Activated T-helper 2 cell treated with anti-CD3 and anti-CD28 coated beads, Interferon-gamma antibody, Interleukin-2, Interleukin-4, amounts not matched to agents 10 μg/mL and 5 μg/mL and 100 μg/mL, durations not matched to agents 14 hours and 24 hours and 36 hours (primary cell): ENCODE results near the gene IGLL5. TPM values are rescaled to one million over a fixed set of nuclear protein-coding genes. Genes with fewer than 3 reads are reported as not detected.
A peak's percentile ranks its signal among the peaks of the same experiment; 100 is the strongest.

Experiments
- DNase-seq: peaks from one replicate; pipeline ENCODE4 v3.0.0; 2021; ENCODE audit warnings: low spot score
- H3K27ac Mint-ChIP-seq: one replicate; pipeline ENCODE4 v1.8.0; 2021; ENCODE audit warnings: mixed read lengths
- H3K27me3 Mint-ChIP-seq: one replicate; pipeline ENCODE4 v1.8.0; 2021; ENCODE audit warnings: low read depth, mixed read lengths
- H3K36me3 Mint-ChIP-seq: one replicate; pipeline ENCODE4 v1.8.0; 2021; ENCODE audit warnings: low read depth, mixed read lengths
- H3K4me1 Mint-ChIP-seq: one replicate; pipeline ENCODE4 v1.8.0; 2021; ENCODE audit warnings: low read depth, mixed read lengths
- H3K4me3 Mint-ChIP-seq: one replicate; pipeline ENCODE4 v1.8.0; 2021; ENCODE audit warnings: low read depth, mild to moderate bottlenecking, moderate library complexity, mixed read lengths
- H3K9me3 Mint-ChIP-seq: one replicate; pipeline ENCODE4 v1.8.0; 2021; ENCODE audit warnings: mixed read lengths
- intact Hi-C: fragments of 100-400 bp; cut with micrococcal nuclease; formaldehyde crosslinking; loops from one replicate; pipeline ENCODE4 v1.15.1; 2023
- total RNA-seq: library from RNA; stranded (reverse); gene quantifications from 2 replicates; pipeline ENCODE4 v1.2.3, GENCODE V29; 2022

IGLL5 gene
- not detected in 2 replicates for total RNA-seq

DNA sequence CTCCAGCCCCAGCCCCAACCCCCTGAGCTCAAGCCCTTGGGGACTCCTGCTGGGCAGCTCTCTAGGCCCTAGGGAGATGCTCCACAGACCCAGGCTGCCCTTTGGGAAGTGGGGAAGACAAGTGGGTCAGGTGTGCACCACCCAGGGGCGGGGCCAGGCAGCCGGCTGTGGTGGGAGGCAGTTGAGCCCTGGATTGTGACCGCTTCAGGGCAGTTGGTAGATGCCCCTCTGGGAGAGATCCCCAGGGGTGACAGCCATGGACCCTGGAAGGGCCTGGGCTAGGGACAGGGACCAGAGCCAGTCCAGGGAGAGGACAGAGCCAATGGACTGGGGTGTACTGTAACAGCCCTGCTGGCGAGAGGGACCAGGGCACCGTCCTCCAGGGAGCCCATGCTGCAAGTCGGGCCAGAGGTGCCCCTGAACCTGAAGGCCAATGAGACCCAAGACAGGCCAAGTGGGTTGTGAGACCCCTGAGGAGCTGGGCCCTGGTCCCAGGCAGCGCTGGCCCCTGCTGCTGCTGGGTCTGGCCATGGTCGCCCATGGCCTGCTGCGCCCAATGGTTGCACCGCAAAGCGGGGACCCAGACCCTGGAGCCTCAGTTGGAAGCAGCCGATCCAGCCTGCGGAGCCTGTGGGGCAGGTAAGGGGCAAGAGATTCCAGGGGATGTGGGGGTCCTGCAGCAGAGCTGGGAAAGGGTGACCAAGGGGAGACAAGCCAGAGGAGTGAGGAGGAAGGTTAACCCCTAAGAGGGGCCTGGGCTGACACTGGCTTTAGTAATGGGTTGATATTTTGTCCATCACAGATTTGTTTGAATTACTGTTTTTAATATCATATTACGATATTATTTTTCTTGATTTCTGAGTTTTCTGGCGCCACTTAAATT is at the start of gene IGLL5:
Gene IGLL5, plus strand, starts transcription at position 196 of the 883 bp plus-strand sequence. Its CDS starts 238 bp downstream, at position 434.
- intact Hi-C loops: no loop called here
- H3K4me1 Mint-ChIP-seq: peaks cover 15% of the 10 kb centered on the region
- no peaks in the 10 kb centered on the region for H3K9me3 Mint-ChIP-seq
- no peak within 1 kb of the TSS for H3K27ac Mint-ChIP-seq
- peaks cover 44% of the 10 kb centered on the region for H3K27me3 Mint-ChIP-seq
- no peak for DNase-seq
- no peak within 1 kb of the TSS for H3K4me3 Mint-ChIP-seq
- no peaks in the 10 kb centered on the region for H3K36me3 Mint-ChIP-seq

DNA sequence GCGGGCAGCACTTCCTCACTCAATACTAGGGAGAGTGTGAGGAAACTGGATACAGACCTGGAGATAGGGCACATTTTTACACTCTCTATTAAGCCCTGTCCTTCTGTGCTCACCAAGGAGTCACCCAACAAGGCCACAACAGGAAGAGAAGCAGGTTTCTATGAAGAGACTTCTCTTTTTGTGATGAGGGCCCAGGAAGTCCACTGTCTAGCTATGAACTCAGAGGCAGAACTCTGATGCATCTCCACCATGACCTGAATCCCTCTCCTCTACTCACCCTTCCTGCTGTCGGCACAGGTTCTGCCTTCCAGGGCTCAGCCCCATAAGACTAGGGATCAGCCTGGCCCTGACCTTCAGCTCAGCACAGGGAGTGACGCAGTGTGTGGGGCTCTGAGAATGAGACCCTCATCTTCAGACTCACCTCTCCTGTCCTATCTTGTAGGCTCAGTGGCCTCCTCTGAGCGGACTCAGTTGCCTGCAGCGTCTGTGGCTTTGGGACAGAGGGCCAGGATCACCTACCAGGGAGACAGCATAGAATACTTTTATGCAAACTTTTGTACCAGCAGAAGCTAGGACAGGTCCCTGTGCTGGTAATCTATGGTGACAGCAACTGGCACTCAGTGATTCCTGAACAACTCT is 49.3 kb upstream of the IGLL5 start:
- Mint-ChIP-seq H3K4me3 (no peak overlapping the region), H3K4me1 (peaks cover 12% of the 10 kb centered on the region), H3K27me3 (peaks cover 50% of the 10 kb centered on the region)

DNA sequence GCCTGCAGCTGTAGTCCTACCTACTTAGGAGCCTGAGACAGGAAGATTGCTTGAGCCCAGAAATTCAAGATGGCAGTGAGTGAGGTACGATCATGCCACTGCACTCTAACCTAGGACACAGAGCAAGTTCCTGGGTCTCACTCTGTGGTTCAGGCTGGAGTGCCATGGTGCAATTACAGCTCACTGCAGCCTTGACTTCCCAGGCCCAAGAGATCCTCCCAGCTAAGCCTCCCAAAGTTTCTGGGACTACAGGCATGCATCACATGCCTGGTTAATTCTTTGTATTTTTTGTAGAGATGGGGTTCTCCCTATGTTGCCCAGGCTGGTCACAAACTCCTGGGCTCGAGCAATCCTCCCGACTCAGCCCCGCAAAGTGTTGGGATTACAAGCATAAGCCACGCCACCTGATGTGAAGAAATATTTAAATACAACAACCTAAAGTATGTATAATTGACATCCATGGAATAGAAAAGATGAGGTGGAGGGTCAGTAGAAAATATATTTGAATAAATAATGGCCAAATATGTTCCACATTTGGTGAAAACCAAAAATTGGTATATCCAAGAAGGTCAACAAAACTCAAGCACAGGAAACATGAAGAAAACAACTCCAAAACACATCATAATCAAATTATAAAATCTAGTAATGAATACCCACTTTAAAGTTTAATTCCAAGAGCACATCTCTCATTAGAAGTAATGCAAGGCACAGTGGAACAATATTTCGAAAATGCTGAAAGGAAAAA is 47.9 kb upstream of the IGLL5 start:
- Mint-ChIP-seq H3K9me3 (no peaks in the 10 kb centered on the region), H3K4me3 (no peak overlapping the region), H3K4me1 (peaks cover 14% of the 10 kb centered on the region), H3K27ac (no peak overlapping the region), H3K27me3 (peaks cover 45% of the 10 kb centered on the region), H3K36me3 (no peaks in the 10 kb centered on the region)
- no peak for DNase-seq
- intact Hi-C loops: no loop called here

More for the DNA sequence above, 49.3 kb upstream of the IGLL5 start:
- no peak for DNase-seq
- intact Hi-C loops: no loop called here
- Mint-ChIP-seq H3K36me3 (no peaks in the 10 kb centered on the region), H3K9me3 (no peaks in the 10 kb centered on the region), H3K27ac (no peak overlapping the region)

DNA sequence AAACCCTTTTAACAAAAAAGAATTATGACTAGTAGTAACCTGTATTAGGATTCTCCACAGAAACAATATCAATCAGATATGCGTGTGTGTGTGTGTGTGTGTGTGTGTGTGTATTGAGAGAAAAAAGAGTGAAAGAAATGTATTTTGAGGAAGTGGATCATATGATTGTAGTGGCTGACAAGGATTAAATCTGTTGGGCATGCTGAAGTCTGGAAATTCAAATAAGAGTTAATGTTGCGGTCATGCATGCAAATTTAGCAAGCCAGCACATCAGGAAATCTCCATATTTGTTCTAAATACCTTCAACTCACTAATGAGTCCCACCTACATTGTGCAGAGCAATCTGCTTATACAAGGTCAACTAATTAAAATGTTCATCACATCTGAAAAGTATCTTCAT is 46.8 kb upstream of the IGLL5 start:
- intact Hi-C loops: no loop called here
- H3K4me1 Mint-ChIP-seq: peaks cover 14% of the 10 kb centered on the region
- H3K4me3 Mint-ChIP-seq: no peak overlapping the region

DNA sequence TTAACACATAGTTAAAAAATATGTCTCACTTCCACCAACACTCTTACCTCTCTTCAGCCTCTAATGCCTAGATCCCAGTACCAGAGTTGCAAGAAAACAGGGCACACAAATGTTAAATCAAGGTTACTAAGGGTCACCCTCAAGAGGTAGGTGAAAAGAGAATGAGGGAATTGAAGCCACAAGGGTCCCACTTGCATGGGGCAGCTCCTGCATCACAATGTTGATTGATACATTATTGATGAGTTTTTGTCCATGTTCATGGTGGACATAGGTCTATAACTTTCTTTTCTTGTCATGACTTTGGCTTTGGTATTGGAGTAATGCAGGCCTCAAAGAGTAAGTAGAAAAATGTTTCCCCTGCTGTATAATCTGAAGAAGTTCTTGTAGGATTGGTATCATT is 46.0 kb upstream of the IGLL5 start:
- Mint-ChIP-seq H3K4me1 (peaks cover 14% of the 10 kb centered on the region), H3K36me3 (no peaks in the 10 kb centered on the region), H3K27me3 (peaks cover 44% of the 10 kb centered on the region), H3K9me3 (no peaks in the 10 kb centered on the region), H3K27ac (no peak overlapping the region), H3K4me3 (no peak overlapping the region)
- no peak for DNase-seq
- intact Hi-C loops: no loop called here

More for the DNA sequence above, 46.8 kb upstream of the IGLL5 start:
- DNase-seq: no peak
- Mint-ChIP-seq H3K27me3 (peaks cover 44% of the 10 kb centered on the region), H3K27ac (no peak overlapping the region), H3K9me3 (no peaks in the 10 kb centered on the region), H3K36me3 (no peaks in the 10 kb centered on the region)

DNA sequence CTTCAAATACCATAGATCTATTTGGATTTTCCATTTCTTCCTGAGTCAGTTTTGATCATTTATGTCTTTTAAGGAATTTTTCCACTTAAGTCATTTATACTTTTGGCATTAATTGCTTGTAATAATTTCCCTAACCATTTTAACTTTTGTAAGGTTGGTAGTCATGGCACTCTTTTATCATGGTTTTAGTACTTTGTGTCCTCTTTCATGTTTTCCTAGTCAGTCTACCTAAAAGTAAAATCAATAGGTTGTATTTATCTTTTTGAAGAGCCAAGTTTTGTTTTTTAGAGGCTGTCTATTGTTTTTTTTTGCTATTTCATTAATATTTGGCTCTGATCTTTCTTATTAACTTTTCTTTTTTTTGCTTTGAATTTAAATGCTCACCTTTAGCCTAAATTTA is 45.5 kb upstream of the IGLL5 start:
- intact Hi-C loops: no loop called here
- H3K27me3 Mint-ChIP-seq: peaks cover 44% of the 10 kb centered on the region
- no peak overlapping the region for H3K4me3 Mint-ChIP-seq
- H3K4me1 Mint-ChIP-seq: peaks cover 14% of the 10 kb centered on the region
- no peaks in the 10 kb centered on the region for H3K9me3 Mint-ChIP-seq
- no peaks in the 10 kb centered on the region for H3K36me3 Mint-ChIP-seq
- H3K27ac Mint-ChIP-seq: no peak overlapping the region
- no peak for DNase-seq

DNA sequence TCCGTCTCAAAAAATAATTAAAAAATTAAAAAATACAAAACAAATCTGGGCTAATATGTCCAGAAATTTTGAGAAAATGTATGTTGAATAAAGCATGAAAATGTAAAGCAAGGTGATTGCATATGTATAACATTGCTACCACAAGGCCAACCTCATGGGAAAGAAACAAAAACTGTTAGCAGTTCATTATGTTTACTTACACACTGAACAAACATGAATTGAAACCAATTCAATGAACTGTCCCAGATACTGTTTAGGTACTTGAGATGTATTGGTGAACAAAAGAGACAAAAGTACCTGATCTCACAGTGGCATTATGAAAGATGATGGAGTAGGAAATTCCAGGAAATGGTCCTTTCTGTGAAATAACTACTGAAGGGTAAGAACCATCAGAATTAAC is 43.8 kb upstream of the IGLL5 start:
- H3K4me3 Mint-ChIP-seq: no peak overlapping the region
- peaks cover 3% of the 10 kb centered on the region for H3K4me1 Mint-ChIP-seq
- no peak overlapping the region for H3K27ac Mint-ChIP-seq
- peaks cover 52% of the 10 kb centered on the region for H3K27me3 Mint-ChIP-seq
- no peak for DNase-seq
- intact Hi-C loops: no loop called here
- no peaks in the 10 kb centered on the region for H3K36me3 Mint-ChIP-seq
- no peaks in the 10 kb centered on the region for H3K9me3 Mint-ChIP-seq

DNA sequence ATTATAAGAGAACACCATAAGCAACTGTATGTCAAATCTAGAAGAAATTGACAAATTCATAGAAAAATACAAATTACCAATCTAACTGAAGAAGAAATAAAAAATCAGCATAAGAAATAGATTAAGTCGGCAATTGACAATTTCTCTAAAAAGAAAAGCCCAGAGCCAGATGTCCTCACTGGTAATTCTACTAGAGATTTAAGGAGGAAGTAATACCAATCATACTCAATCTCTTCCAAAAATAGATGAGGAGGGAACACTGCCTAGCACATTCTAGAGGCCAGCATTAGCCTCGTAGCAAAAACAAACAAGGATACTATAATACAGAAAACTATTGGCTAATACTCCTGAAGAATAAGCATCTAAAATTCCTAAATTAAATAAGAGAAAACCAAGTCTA is 40.4 kb upstream of the IGLL5 start:
- Mint-ChIP-seq H3K27me3 (peaks cover 35% of the 10 kb centered on the region), H3K4me3 (no peak overlapping the region), H3K27ac (no peak overlapping the region), H3K9me3 (no peaks in the 10 kb centered on the region), H3K4me1 (peaks cover 2% of the 10 kb centered on the region), H3K36me3 (no peaks in the 10 kb centered on the region)
- intact Hi-C loops: no loop called here
- DNase-seq: no peak

DNA sequence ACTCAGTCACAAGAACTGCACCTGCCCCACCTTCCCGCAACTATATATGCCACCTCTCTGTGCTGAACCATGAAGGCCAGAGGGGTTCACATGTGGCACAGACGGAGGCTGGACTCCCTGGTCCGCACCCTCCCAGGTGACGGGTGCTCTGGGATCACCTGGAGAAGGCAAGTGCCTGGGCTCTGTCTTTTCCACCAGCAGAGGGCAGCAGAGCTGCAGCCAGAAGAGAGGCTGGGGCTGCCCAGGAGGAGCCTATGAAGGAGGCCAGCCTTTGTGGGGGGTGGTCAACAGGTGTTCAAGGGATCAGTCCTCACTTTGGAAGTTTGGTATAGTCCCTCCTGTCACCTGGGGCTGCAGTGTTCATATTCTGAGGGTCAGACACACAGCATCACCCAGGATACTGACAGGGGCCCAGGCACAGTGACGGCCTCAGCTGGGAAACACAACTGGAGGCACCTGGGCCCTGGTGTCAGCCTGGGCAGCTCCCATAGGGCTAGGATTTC is 39.2 kb upstream of the IGLL5 start:
- H3K9me3 Mint-ChIP-seq: no peaks in the 10 kb centered on the region
- no peak overlapping the region for H3K27ac Mint-ChIP-seq
- H3K36me3 Mint-ChIP-seq: no peaks in the 10 kb centered on the region
- peak; percentile 53 for DNase-seq
- H3K4me1 Mint-ChIP-seq: peaks cover 2% of the 10 kb centered on the region
- no peak overlapping the region for H3K4me3 Mint-ChIP-seq
- intact Hi-C loops: loop anchor here (2.0 kb wide), 2 partner anchors 36 to 108 kb away; no protein-coding TSS in a partner anchor
- H3K27me3 Mint-ChIP-seq: peaks cover 42% of the 10 kb centered on the region

DNA sequence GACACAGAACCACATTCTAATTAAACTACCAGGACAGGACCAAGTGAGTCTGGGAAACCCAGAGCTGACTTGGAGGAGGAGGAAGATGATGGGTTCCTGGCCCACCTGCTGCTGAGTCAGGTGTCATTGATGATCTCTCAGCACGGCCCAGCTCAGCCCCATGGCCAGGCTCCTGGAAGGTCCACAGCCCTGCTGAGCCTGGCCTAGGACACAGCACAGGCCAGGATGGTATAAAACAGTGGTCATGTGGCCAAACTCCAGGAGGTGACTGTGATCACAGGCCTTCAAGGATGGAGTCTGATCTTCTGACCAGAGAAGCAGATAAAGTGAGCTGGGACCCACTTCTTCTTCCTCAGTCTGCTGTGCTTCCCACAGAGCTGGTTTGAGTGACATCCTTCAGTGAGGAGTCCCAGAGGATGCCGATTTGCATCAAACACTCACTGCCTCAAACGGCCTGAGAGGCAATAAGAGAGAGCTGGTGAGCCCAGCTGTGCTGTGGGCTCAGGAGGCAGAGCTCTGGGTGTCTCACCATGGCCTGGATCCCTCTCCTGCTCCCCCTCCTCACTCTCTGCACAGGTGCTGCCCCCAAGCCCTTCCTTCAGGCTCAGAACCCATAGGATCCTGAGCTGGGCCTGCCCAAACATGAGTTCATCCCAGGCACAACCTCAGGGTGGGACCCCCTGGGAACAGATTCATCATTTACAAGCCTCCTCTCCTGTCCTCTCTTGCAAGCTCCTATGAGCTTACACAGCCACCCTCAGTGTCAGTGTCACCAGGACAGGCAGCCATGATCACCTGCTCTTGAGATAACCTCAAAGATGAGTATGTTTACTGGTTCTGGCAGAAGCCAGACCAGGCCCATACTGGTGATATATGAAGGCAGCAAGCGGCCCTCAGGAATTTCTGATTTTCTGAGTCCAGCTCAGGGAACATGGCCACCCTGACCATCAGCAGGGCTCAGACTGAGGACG is 37.7 kb upstream of the IGLL5 start:
- H3K27me3 Mint-ChIP-seq: peaks cover 43% of the 10 kb centered on the region
- no peaks in the 10 kb centered on the region for H3K9me3 Mint-ChIP-seq
- no peak overlapping the region for H3K4me3 Mint-ChIP-seq
- no peaks in the 10 kb centered on the region for H3K4me1 Mint-ChIP-seq
- DNase-seq: no peak
- intact Hi-C loops: loop anchor here (2.0 kb wide), 2 partner anchors 35 to 107 kb away; no protein-coding TSS in a partner anchor
- H3K27ac Mint-ChIP-seq: no peak overlapping the region
- H3K36me3 Mint-ChIP-seq: no peaks in the 10 kb centered on the region

DNA sequence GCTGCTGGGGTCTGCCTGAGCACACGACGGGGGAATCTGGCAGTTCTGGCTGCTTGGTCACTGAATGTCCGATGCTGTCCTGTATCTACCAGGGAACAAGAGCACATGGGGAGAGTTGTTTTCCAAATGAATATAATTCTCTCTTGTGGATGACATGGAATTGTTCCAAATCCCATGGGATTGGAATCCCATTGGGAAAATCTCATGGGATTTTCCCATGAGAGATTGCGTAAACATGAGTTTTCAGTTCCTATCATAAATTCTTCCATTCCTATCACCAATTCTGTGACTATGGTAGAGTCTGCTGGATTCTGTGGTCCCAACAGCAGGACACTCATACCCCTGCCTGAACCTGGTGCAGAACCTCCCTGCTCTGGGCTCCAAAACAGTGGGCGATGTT is 35.6 kb upstream of the IGLL5 start:
- Mint-ChIP-seq H3K9me3 (no peaks in the 10 kb centered on the region), H3K27me3 (peaks cover 30% of the 10 kb centered on the region), H3K4me1 (no peaks in the 10 kb centered on the region), H3K4me3 (no peak overlapping the region), H3K36me3 (no peaks in the 10 kb centered on the region), H3K27ac (no peak overlapping the region)
- DNase-seq: no peak
- intact Hi-C loops: no loop called here

DNA sequence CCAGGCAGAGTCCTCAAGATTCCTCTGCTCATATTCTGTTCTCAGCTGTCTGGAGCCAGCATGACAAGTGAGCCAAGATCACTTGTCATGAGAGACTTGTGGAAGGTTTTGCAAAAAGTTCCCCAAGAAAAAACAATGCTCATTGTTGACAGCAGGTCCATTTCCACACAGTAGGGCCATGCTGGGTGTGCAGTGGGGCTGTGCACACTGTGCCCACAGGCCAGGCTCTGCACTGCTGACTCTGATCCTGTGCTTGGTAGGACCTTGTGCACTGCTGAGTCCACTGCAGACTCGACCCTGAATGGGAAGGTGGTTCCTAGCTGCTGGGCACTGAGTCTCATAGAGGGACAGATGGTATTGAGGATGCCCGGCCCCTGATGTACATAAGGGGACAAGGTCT is 33.9 kb upstream of the IGLL5 start:
- no peak overlapping the region for H3K27ac Mint-ChIP-seq
- no peaks in the 10 kb centered on the region for H3K36me3 Mint-ChIP-seq
- no peak for DNase-seq
- intact Hi-C loops: no loop called here
- H3K4me3 Mint-ChIP-seq: no peak overlapping the region
- H3K27me3 Mint-ChIP-seq: peaks cover 25% of the 10 kb centered on the region
- no peaks in the 10 kb centered on the region for H3K9me3 Mint-ChIP-seq
- no peaks in the 10 kb centered on the region for H3K4me1 Mint-ChIP-seq
